SK-N-SH (cell line): ENCODE measurements around the gene THBS2. TPM values are rescaled to one million over a fixed set of nuclear protein-coding genes. Genes with fewer than 3 reads are reported as not detected.
A peak's percentile ranks its signal among the peaks of the same experiment; 100 is the strongest.

Experiments used
- CTCF ChIA-PET: fragments of 300-600, 350-600 bp; formaldehyde crosslinking; extraction: SDS; loops from one replicate; lab custom pipeline; 2021; lab: Yijun Ruan, JAX
- POLR2A ChIA-PET: fragments of 350-600 bp; sonication (Branson Sonifier 250); formaldehyde crosslinking; extraction: SDS; loops from one replicate; lab custom pipeline; 2020; ENCODE audit warnings: antibody characterized with exemption, inconsistent platforms; lab: Yijun Ruan, JAX
- DNase-seq: peaks from one replicate; pipeline ENCODE4 v3.0.0; 2012
- H2AFZ ChIP-seq: fragments of 200-600 bp; sonication (generic); 2 replicates; pipeline ENCODE4 v1.8.1; 2016; ENCODE audit warnings: antibody characterized with exemption, mild to moderate bottlenecking, low read depth
- H3F3A ChIP-seq: fragments of 200-600 bp; sonication (generic); replicated peaks from 2 replicates; pipeline ENCODE3; 2016; ENCODE audit warnings: antibody characterized with exemption, mild to moderate bottlenecking; ENCODE audit not compliant: insufficient read depth
- H3K27ac ChIP-seq, 2 experiments: fragments of 200-500 bp in 1 of 2; fragments of 200-600 bp in 1 of 2; sonication (Bioruptor generic) in 1 of 2; sonication (generic), shearing (Covaris generic) in 1 of 2; 2 replicates each; pipeline versions ENCODE4 v1.5.1 to v1.6.1; 2014 to 2016; ENCODE audit warnings: low read depth in 2 of 2, inconsistent platforms in 1 of 2, low read length in 1 of 2, mild to moderate bottlenecking in 1 of 2, mixed read lengths in 1 of 2
- H3K27me3 ChIP-seq: fragments of 200-600 bp; sonication (generic), shearing (Covaris generic); 2 replicates; pipeline ENCODE4 v1.6.1; 2016; ENCODE audit warnings: mixed run types; ENCODE audit not compliant: insufficient read depth
- H3K36me3 ChIP-seq, 2 experiments: fragments of 200-500 bp in 1 of 2; fragments of 200-600 bp in 1 of 2; sonication (Bioruptor generic) in 1 of 2; sonication (generic) in 1 of 2; replicated peaks in 1 of 2; 2 replicates each; pipeline versions ENCODE3 to v1.5.1; 2014 to 2016; ENCODE audit warnings: low read length in 1 of 2, mild to moderate bottlenecking in 1 of 2; ENCODE audit not compliant: insufficient read depth in 2 of 2, control insufficient read depth in 1 of 2
- H3K4me1 ChIP-seq, 2 experiments: fragments of 200-500 bp in 1 of 2; fragments of 200-600 bp in 1 of 2; sonication (Bioruptor generic) in 1 of 2; sonication (generic), shearing (Covaris generic) in 1 of 2; 2 replicates each; pipeline versions ENCODE4 v1.5.1 to v1.6.1; 2014 to 2016; ENCODE audit warnings: low read depth in 1 of 2, low read length in 1 of 2, mixed run types in 1 of 2; ENCODE audit not compliant: insufficient read depth in 2 of 2, control insufficient read depth in 1 of 2
- H3K4me2 ChIP-seq: fragments of 200-600 bp; sonication (generic), shearing (Covaris generic); 2 replicates; pipeline ENCODE4 v1.6.1; 2017; ENCODE audit warnings: mixed run types
- H3K4me3 ChIP-seq, 2 experiments: fragments of 200-500 bp in 1 of 2; fragments of 200-600 bp in 1 of 2; sonication (Bioruptor generic) in 1 of 2; sonication (generic), shearing (Covaris generic) in 1 of 2; 2 replicates each; pipeline versions ENCODE4 v1.5.1 to v1.8.1; 2014 to 2016; ENCODE audit warnings: low read depth in 2 of 2, inconsistent platforms in 1 of 2, low read length in 1 of 2, mild to moderate bottlenecking in 1 of 2, mixed read lengths in 1 of 2, moderate library complexity in 1 of 2
- H3K79me2 ChIP-seq: fragments of 200-600 bp; sonication (generic); 2 replicates; pipeline ENCODE4 v1.8.1; 2017; ENCODE audit warnings: mild to moderate bottlenecking; ENCODE audit not compliant: insufficient read depth
- H3K9ac ChIP-seq: fragments of 200-600 bp; sonication (generic); 2 replicates; pipeline ENCODE4 v1.6.1; 2017; ENCODE audit warnings: mixed run types
- H3K9me2 ChIP-seq: fragments of 200-600 bp; sonication (generic); 2 replicates; pipeline ENCODE4 v1.6.1; 2017; ENCODE audit warnings: mixed run types
- H3K9me3 ChIP-seq: fragments of 200-600 bp; sonication (generic); 2 replicates; pipeline ENCODE4 v1.6.1; 2017; ENCODE audit warnings: mixed run types, mild to moderate bottlenecking, moderate library complexity
- H4K20me1 ChIP-seq: fragments of 200-600 bp; sonication (generic); 2 replicates; pipeline ENCODE4 v1.6.1; 2017; ENCODE audit warnings: mild to moderate bottlenecking, mixed run types; ENCODE audit not compliant: insufficient read depth
- ELF1 ChIP-seq: IDR thresholded peaks from 2 replicates; pipeline ENCODE4 v1.4.0; 2012
- EZH2phosphoT487 ChIP-seq: fragments of 200-600 bp; sonication (generic); IDR thresholded peaks from 2 replicates; pipeline ENCODE4 v1.6.1; 2017; ENCODE audit warnings: low read depth, mixed run types, mild to moderate bottlenecking, antibody characterized with exemption, moderate library complexity, borderline replicate concordance
- JUND ChIP-seq: IDR thresholded peaks from 2 replicates; pipeline ENCODE4 v1.4.0; 2012
- MEF2A ChIP-seq: IDR thresholded peaks from 2 replicates; pipeline ENCODE4 v1.4.0; 2012; ENCODE audit warnings: low read depth, borderline replicate concordance
- NFIC ChIP-seq: IDR thresholded peaks from 2 replicates; pipeline ENCODE4 v1.4.0; 2012; ENCODE audit warnings: borderline replicate concordance
- RCOR1 ChIP-seq: fragments of 150-350 bp; IDR thresholded peaks from 2 replicates; pipeline ENCODE4 v1.6.1; 2017; ENCODE audit warnings: antibody characterized with exemption, low read length
- SIN3A ChIP-seq: IDR thresholded peaks from 2 replicates; pipeline ENCODE4 v1.6.1; 2012; ENCODE audit warnings: low read depth, mild to moderate bottlenecking, low read length, moderate library complexity, borderline replicate concordance
- YY1 ChIP-seq: IDR thresholded peaks from 2 replicates; pipeline ENCODE4 v1.4.0; 2012; ENCODE audit warnings: low read depth, mild to moderate bottlenecking
- WGBS: methylation state at CpG from one replicate; pipeline ENCODE4 v1.1.6; 2017; ENCODE audit warnings: low lambda C conversion rate; 5-methylcytosine and 5-hydroxymethylcytosine counted together
- polyA plus RNA-seq, 3 experiments: library from polyadenylated mRNA; depleted of rRNA; stranded (reverse); fragments of >200 nt; gene quantifications; 2 replicates each; pipeline ENCODE4 v1.2.3, GENCODE V29; 2012
- TF ChIP-seq, protein P1 (sequence below): IDR thresholded peaks from 2 replicates; pipeline ENCODE4 v1.4.0; 2012; ENCODE audit warnings: low read depth
- TF ChIP-seq, protein P2 (sequence below): fragments of 150-350 bp; IDR thresholded peaks from 2 replicates; pipeline ENCODE4 v1.6.1; 2016; ENCODE audit warnings: mild to moderate bottlenecking, low read depth, low read length
- TF ChIP-seq, protein P3 (sequence below): IDR thresholded peaks from 2 replicates; pipeline ENCODE4 v1.6.1; 2012; ENCODE audit warnings: mild to moderate bottlenecking, low read depth, low read length, moderate library complexity

Gene THBS2
- polyA plus RNA-seq, 1 of the 3 experiments (the other 2 are of a cell fraction) = 166 TPM

DNA sequence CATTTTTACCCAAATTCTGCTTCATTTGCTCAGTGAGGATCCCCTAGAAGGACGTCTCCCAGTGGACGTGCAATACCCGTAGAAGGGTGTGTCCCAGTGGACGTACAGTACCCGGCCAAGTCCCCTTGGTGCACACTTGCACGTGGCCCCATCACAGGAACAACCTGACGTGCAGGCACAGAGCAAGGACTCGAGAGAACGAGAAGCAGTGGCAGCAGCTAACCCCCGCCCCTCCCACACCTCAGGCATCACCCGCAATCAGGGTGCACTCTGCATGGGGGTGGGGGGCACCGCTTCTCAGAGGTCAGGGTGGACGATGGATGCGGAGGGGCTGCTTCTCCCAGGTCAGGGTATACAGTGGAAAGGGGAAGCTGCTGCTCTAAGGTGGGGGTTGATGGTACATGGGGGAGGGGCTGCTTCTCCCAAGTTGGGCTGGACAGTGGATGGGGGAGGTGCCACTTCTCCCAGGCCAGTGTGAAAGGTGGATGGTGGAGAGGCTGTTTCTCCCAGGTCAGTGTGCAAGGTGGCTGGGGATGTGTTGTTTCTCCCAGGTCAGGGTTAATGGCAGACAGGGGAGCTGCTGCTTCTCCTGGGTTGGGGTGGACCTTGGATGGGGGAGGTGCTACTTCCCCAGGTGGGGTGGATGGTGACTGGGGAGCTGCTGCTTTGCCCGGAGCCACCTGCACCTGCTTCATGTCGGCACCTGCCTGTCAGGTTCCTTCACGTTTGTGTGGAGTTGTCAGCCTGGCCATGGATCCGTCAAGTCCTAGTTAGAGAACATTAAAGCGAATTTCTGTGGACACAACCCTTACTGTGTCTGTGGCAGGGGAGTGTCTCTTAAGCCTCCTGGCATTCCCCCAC, 1.0 kb upstream of the THBS2 start (continued):
- TF ChIP-seq, protein P1, sequence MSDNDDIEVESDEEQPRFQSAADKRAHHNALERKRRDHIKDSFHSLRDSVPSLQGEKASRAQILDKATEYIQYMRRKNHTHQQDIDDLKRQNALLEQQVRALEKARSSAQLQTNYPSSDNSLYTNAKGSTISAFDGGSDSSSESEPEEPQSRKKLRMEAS = no peak
- TF ChIP-seq ELF1 = no peak
- no peak for TF ChIP-seq NFIC
- TF ChIP-seq RCOR1 = no peak
- no peak for TF ChIP-seq YY1

DNA sequence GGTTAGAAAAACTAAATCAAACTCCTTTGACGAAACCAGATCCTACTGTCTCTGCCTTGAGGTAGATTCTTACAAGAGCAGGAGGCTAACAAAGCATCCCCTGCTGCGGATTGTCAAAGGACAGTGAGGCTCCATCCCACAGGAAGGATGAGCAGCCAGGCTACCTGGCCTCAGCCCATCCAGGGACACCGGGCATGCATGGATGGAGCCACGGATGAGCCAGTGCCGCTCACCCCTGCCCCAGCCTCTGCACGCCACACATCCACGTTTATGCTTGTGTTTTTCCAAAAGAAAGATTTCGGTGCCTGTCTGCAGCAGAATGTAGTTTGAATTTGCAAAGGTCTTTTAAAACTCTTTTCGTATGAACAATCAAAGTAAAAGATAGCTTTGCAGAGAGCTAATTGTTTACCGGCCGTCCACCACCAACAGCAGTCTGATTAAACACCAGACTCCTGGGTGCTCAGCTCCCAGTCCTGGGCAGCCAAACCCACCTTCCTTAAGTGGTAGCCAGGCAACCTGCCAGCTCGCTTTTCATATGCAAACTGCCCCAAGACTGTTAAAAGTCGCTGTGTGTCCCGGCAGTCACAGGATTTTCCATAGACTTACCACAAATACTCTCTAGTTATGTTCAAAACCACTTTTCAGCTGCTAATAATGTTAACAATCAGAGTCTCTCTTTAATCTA, 999 bp downstream of the THBS2 start:
- H3K9ac ChIP-seq = peak overlapping the region; percentile 75
- 42% methylated on average over 13 of the region's 14 CpGs for WGBS
- peaks cover 11% of the 10 kb centered on the region for H3F3A ChIP-seq
- TF ChIP-seq, protein P2, sequence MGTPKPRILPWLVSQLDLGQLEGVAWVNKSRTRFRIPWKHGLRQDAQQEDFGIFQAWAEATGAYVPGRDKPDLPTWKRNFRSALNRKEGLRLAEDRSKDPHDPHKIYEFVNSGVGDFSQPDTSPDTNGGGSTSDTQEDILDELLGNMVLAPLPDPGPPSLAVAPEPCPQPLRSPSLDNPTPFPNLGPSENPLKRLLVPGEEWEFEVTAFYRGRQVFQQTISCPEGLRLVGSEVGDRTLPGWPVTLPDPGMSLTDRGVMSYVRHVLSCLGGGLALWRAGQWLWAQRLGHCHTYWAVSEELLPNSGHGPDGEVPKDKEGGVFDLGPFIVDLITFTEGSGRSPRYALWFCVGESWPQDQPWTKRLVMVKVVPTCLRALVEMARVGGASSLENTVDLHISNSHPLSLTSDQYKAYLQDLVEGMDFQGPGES = no peak
- TF ChIP-seq JUND = no peak
- no peak for TF ChIP-seq NFIC
- no peak for TF ChIP-seq SIN3A
- TF ChIP-seq EZH2phosphoT487 = no peak
- TF ChIP-seq MEF2A = no peak
- TF ChIP-seq, protein P3, sequence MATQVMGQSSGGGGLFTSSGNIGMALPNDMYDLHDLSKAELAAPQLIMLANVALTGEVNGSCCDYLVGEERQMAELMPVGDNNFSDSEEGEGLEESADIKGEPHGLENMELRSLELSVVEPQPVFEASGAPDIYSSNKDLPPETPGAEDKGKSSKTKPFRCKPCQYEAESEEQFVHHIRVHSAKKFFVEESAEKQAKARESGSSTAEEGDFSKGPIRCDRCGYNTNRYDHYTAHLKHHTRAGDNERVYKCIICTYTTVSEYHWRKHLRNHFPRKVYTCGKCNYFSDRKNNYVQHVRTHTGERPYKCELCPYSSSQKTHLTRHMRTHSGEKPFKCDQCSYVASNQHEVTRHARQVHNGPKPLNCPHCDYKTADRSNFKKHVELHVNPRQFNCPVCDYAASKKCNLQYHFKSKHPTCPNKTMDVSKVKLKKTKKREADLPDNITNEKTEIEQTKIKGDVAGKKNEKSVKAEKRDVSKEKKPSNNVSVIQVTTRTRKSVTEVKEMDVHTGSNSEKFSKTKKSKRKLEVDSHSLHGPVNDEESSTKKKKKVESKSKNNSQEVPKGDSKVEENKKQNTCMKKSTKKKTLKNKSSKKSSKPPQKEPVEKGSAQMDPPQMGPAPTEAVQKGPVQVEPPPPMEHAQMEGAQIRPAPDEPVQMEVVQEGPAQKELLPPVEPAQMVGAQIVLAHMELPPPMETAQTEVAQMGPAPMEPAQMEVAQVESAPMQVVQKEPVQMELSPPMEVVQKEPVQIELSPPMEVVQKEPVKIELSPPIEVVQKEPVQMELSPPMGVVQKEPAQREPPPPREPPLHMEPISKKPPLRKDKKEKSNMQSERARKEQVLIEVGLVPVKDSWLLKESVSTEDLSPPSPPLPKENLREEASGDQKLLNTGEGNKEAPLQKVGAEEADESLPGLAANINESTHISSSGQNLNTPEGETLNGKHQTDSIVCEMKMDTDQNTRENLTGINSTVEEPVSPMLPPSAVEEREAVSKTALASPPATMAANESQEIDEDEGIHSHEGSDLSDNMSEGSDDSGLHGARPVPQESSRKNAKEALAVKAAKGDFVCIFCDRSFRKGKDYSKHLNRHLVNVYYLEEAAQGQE = no peak
- TF ChIP-seq ELF1 = no peak
- peaks cover 4 to 22% of the 10 kb centered on the region in 2 experiments; a peak in 2 of 4 replicates for H3K4me1 ChIP-seq
- H3K9me2 ChIP-seq = no peaks in the 10 kb centered on the region
- peak overlapping the region; percentile 87 for H3K4me2 ChIP-seq
- ChIA-PET CTCF (interaction anchor here (0.9 to 1.1 kb wide), 2 partner anchors 17 to 295 kb away, joined by 3 read pairs; no protein-coding TSS in a partner anchor), POLR2A (no interaction called here)
- H2AFZ ChIP-seq = no peak overlapping the region; the same call in 1 of the 2 replicates
- no peak for DNase-seq
- peaks cover 0 to 7% of the 10 kb centered on the region in 2 experiments for H3K36me3 ChIP-seq
- peaks cover 55% of the 10 kb centered on the region for H3K79me2 ChIP-seq
- H3K27me3 ChIP-seq = no peaks in the 10 kb centered on the region
- H4K20me1 ChIP-seq = 0 out of 2 replicates have a peak, but pooled peaks cover 9% of the 10 kb centered on the region
- H3K4me3 ChIP-seq = peak overlapping the region; percentile 51 to 64; a peak in 3 of 4 replicates
- H3K9me3 ChIP-seq = no peaks in the 10 kb centered on the region
- peak overlapping the region in 1 of 2 experiments; percentile 73; a peak in 3 of 4 replicates for H3K27ac ChIP-seq
